Lower lobe of right lung (tissue), 2 donors: ENCODE measurements around the gene SLC23A3. TPM values are rescaled to one million over a fixed set of nuclear protein-coding genes. Genes with fewer than 3 reads are reported as not detected.
"Not testable (repeated sequence)": the region's sequence is repeated elsewhere in the genome, so short reads cannot be mapped to it uniquely, and the experiment has no call there.

ENCODE experiments used
- ATAC-seq, 2 donors: fragments of 200-7000 bp; cut with Tn5 transposase; one replicate each; pipeline ENCODE4 v1.9.1; 2020 to 2022; ENCODE audit warnings: mild to moderate bottlenecking in 2 of 2, moderate library complexity in 2 of 2
- DNase-seq: peaks from one replicate; pipeline ENCODE4 v3.0.0-alpha.2; 2020
- H3K27ac ChIP-seq: fragments of 200-600 bp; one replicate; pipeline ENCODE4 v1.8.0; 2022
- H3K27me3 ChIP-seq: fragments of 200-600 bp; one replicate; pipeline ENCODE4 v1.8.0; 2022; ENCODE audit warnings: low read depth
- H3K36me3 ChIP-seq: fragments of 200-600 bp; one replicate; pipeline ENCODE4 v1.8.0; 2022; ENCODE audit warnings: mild to moderate bottlenecking
- H3K4me1 ChIP-seq: fragments of 200-600 bp; one replicate; pipeline ENCODE4 v1.8.0; 2022
- H3K4me3 ChIP-seq: fragments of 200-600 bp; one replicate; pipeline ENCODE4 v1.8.0; 2022; ENCODE audit warnings: mild to moderate bottlenecking
- H3K9me3 ChIP-seq: fragments of 200-600 bp; one replicate; pipeline ENCODE4 v1.8.0; 2022
- intact Hi-C: fragments of 100-400 bp; cut with DNase I; formaldehyde crosslinking; loops from one replicate; pipeline ENCODE4 v1.11.0; 2022
- total RNA-seq: library from RNA; stranded (reverse); fragmentation: NEBNext Ultra II Directional; extraction: Animal tissue kit (Norgen Biotek cat#: 25700); gene quantifications from one replicate; pipeline ENCODE4 v1.2.1, GENCODE V29; 2021
- TF ChIP-seq, protein P1 (sequence below): fragments of 200-600 bp; IDR thresholded peaks from one replicate; pipeline ENCODE4 v1.8.0; 2022; ENCODE audit warnings: antibody characterized with exemption, mild to moderate bottlenecking
- donor health status: DM: no; HTN: yes; CAD: no; lungs with severe emphysema.

Gene SLC23A3
- total RNA-seq, 1 donor from 2014 or later: 3.4 TPM

DNA sequence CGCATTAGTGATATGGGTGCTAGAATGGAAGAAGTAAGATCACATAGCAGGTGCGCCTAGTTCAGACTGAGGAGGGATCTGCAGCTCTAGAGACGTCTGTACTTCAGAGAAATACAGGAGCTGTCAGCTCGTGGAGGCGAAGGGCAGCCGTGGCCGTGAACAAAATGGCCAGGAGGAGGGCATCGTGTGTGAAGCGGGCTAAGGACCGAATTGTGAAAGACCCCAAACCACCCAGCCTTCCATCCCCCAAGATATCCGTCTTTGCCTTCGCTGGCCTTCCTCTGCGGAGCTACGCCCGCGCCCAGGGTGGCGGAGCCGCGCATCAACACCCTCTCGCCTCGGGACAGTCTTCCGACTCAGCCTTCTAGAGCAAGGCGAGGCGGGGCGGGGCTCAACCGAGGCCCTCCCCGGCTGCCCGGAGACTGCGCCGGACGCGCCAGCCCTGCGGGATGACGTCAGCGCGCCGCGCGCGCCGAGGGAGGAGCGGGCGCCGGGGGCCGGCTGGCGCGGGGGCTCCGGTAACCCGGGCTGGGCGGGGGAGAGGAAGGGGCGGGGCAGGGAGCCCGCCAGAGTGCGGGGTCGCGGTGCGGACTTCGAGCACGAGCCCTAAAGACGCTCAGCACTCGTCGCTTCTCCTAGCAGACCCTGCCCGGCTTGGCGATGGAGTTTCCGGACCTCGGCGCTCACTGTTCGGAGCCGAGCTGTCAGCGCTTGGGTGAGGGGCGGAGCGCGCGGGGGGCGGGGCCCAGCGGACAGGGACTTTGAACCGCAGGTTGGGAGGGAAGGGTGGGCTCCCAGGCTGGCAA, 36.7 kb upstream of the SLC23A3 start, which contains the start of gene ZFAND2B:
ZFAND2B (plus strand) TSS at position 455 of the 806 bp plus-strand sequence; CDS start at position 661, 206 bp downstream.
- Histone ChIP-seq H3K4me1 (peaks cover 19% of the 10 kb centered on the region), H3K9me3 (no peaks in the 10 kb centered on the region), H3K36me3 (peaks cover 28% of the 10 kb centered on the region), H3K4me3 (peak within 1 kb of the TSS; percentile 76), H3K27me3 (no peaks in the 10 kb centered on the region), H3K27ac (peak within 1 kb of the TSS; percentile 91)
- ATAC-seq (peak; percentile 98), DNase-seq (peak; percentile 97)
- TF ChIP-seq, protein P1, sequence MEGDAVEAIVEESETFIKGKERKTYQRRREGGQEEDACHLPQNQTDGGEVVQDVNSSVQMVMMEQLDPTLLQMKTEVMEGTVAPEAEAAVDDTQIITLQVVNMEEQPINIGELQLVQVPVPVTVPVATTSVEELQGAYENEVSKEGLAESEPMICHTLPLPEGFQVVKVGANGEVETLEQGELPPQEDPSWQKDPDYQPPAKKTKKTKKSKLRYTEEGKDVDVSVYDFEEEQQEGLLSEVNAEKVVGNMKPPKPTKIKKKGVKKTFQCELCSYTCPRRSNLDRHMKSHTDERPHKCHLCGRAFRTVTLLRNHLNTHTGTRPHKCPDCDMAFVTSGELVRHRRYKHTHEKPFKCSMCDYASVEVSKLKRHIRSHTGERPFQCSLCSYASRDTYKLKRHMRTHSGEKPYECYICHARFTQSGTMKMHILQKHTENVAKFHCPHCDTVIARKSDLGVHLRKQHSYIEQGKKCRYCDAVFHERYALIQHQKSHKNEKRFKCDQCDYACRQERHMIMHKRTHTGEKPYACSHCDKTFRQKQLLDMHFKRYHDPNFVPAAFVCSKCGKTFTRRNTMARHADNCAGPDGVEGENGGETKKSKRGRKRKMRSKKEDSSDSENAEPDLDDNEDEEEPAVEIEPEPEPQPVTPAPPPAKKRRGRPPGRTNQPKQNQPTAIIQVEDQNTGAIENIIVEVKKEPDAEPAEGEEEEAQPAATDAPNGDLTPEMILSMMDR: no peak
- intact Hi-C loops: no loop called here

DNA sequence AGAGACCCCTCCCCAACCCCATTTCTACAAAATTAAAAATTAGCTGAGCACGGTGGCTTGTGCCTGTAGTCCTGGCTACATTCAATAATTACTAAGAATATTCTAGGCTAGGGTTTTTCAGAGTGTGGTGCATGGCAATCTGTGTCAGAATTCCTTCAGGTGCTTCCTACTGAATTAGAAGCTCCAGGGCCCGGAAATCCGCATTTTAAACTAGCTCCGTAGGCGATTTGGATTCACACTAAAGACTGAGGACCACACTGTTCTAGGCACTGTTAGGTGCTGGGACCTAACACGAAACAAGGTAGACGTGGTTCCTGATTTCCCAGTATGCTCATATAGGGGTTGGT, 36.1 kb upstream of the SLC23A3 start:
- no peak for DNase-seq
- peak overlapping the region; percentile 91 for H3K27ac ChIP-seq
- H3K9me3 ChIP-seq: no peaks in the 10 kb centered on the region
- peaks cover 28% of the 10 kb centered on the region for H3K36me3 ChIP-seq
- TF ChIP-seq, protein P1: no peak
- H3K4me3 ChIP-seq: peak overlapping the region; percentile 76
- ATAC-seq: no peak
- intact Hi-C loops: no loop called here
- H3K27me3 ChIP-seq: no peaks in the 10 kb centered on the region
- peaks cover 19% of the 10 kb centered on the region for H3K4me1 ChIP-seq

DNA sequence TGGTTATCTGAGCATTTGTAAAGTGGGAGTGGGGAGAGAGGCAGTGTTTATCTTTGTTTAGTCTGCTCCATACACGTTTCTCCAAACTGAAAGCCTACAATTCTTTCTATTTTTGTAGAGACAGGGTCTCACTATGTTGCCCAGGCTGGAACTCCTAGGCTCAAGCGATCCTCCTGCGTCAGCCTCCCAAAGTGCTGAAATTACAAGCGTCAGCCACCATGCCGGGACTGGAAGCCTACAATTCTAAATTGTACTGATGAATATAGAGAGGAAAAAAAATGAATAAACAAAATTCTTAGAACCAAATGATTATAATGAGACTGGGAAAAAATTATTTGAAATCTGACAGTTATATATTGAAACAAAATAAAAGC, 35.3 kb upstream of the SLC23A3 start:
- no peak for DNase-seq
- H3K4me3 ChIP-seq: no peak overlapping the region
- no peak overlapping the region for H3K27ac ChIP-seq
- H3K9me3 ChIP-seq: no peaks in the 10 kb centered on the region
- H3K27me3 ChIP-seq: no peaks in the 10 kb centered on the region
- ATAC-seq: no peak
- peaks cover 19% of the 10 kb centered on the region for H3K4me1 ChIP-seq
- intact Hi-C loops: no loop called here
- TF ChIP-seq, protein P1: no peak
- H3K36me3 ChIP-seq: peaks cover 21% of the 10 kb centered on the region

DNA sequence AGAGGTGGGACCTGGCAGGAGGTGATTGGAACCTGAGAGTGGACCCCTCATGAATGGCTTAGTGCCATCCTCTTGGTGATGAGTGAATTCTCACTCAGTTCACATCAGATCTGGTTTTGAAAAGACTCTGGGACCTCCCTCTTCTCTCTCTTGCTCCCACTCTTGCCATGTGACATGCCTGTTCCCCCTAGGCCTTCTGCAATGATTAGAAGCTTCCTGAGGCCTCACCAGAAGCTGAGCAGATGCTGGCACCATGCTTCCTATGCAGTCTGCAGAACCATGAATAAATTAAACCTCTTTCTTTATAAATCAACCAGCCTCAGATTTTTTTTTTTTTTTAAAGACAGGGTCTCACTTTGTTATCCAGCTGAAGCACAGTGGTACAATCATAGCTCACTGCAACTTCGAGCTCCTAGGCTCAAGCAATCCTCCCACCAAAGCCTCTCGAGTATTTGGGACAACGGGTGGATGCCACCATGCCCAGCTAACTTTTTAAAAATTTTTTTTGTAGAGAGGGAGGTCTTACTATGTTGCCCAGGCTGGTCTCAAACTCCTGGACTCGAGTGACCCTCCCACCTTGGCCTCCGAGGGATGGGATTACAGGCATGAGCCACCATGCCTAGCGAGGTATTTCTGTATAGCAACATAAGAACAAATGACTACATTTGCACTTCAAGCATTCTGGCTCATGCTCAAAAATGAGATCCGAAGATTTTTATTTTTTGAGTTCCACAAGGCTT, 34.8 kb upstream of the SLC23A3 start:
- intact Hi-C loops: no loop called here
- no peaks in the 10 kb centered on the region for H3K27me3 ChIP-seq

DNA sequence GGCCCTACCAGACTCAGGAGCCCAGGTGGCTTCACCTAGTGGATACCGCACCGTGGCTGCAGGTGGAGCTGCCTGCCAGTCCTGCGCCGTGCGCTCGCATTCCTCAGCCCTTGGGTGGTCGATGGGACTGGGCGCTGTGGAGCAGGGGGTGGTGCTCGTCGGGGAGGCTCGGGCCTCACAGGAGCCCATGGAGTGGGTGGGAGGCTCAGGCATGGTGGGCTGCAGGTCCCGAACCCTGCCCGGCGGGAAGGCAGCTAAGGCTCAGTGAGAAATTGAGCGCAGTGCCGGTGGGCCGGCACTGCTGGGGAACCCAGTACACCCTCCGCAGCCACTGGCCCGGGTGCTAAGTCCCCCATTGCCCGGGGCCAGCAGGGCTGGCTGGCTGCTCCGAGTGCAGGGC, 31.5 kb upstream of the SLC23A3 start:
- ATAC-seq, H3K4me3 ChIP-seq, H3K9me3 ChIP-seq, H3K27ac ChIP-seq, H3K36me3 ChIP-seq, H3K4me1 ChIP-seq, DNase-seq, H3K27me3 ChIP-seq, intact Hi-C loops: not testable (repeated sequence)

More for the DNA sequence above, 34.8 kb upstream of the SLC23A3 start:
- TF ChIP-seq, protein P1: no peak
- no peak for ATAC-seq
- peaks cover 16% of the 10 kb centered on the region for H3K36me3 ChIP-seq
- peaks cover 19% of the 10 kb centered on the region for H3K4me1 ChIP-seq
- H3K27ac ChIP-seq: no peak overlapping the region
- H3K4me3 ChIP-seq: no peak overlapping the region
- no peak for DNase-seq
- H3K9me3 ChIP-seq: no peaks in the 10 kb centered on the region

DNA sequence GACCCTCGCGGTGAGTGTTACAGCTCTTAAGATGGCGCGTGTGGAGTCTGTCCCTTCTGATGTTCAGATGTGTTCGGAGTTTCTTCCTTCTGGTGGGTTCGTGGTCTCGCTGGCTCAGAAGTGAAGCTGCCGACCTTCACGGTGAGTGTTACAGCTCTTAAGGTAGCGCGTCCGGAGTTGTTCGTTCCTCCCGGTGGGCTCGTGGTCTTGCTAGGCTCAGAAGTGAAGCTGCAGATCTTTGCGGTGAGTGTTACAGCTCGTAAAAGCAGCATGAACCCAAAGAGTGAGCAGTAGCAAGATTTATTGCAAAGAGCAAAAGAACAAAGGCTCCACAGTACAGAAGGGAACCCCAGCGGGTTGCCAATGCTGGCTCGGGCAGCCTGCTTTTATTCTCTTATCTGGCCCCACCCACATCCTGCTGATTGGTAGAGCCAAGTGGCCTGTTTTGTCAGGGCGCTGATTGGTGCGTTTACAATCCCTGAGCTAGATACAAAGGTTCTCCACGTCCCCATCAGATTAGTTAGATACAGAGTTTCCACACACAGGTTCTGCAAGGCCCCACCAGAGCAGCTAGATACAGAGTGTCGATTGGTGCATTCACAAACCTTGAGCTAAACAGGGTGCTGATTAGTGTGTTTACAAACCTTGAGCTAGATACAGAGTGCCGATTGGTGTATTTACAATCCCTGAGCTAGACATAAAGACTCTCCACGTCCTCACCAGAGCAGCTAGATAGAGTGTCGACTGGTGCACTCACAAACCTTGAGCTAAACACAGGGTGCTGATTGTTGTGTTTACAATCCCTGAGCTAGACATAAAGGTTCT, 30.9 kb upstream of the SLC23A3 start:
- intact Hi-C loops: not testable (repeated sequence)

More for the DNA sequence above, 30.9 kb upstream of the SLC23A3 start:
- DNase-seq, H3K4me3 ChIP-seq, H3K27me3 ChIP-seq, H3K9me3 ChIP-seq, H3K36me3 ChIP-seq, ATAC-seq, H3K27ac ChIP-seq, H3K4me1 ChIP-seq: not testable (repeated sequence)
